ENCODE data around the gene RALGAPA1.
"Not testable (repeated sequence)": the region's sequence is repeated elsewhere in the genome, so short reads cannot be mapped to it uniquely, and the experiment has no call there.

RALGAPA1 gene

GRCh38 chr14:35829449-35829848, 20.4 kb upstream of the RALGAPA1 start:
- Histone ChIP-seq H3K4me3 (ENCODE audit: low read depth, low read length) (no peak overlapping the region), H3K9me3 (ENCODE audit: severe bottlenecking) (no peaks in the 10 kb centered on the region), H3K36me3 (peaks cover 24% of the 10 kb centered on the region), H3K27ac (no peak overlapping the region), H3K27me3 (ENCODE audit: insufficient read depth, low read depth, severe bottlenecking) (no peaks in the 10 kb centered on the region)
- no peak for TF ChIP-seq CTCF (IDR thresholded peaks at IDR 0.05; ENCODE audit: low read depth, low read length)
- DNase-seq = no peak

GRCh38 chr14:35827678-35828472, 18.8 kb upstream of the RALGAPA1 start:
- no peak for TF ChIP-seq CTCF (IDR thresholded peaks at IDR 0.05; ENCODE audit: low read depth, low read length)
- Histone ChIP-seq H3K4me3 (ENCODE audit: low read depth, low read length) (peak overlapping the region; percentile 85), H3K27ac (no peak overlapping the region), H3K36me3 (peaks cover 12% of the 10 kb centered on the region), H3K9me3 (ENCODE audit: severe bottlenecking) (no peaks in the 10 kb centered on the region), H3K27me3 (ENCODE audit: insufficient read depth, low read depth, severe bottlenecking) (no peaks in the 10 kb centered on the region)
- DNase-seq = no peak

GRCh38 chr14:35826952-35827416, 17.9 kb upstream of the RALGAPA1 start:
- Histone ChIP-seq H3K9me3 (ENCODE audit: severe bottlenecking) (no peaks in the 10 kb centered on the region), H3K27me3 (ENCODE audit: insufficient read depth, low read depth, severe bottlenecking) (no peaks in the 10 kb centered on the region), H3K36me3 (peaks cover 9% of the 10 kb centered on the region), H3K4me3 (ENCODE audit: low read depth, low read length) (peak overlapping the region; percentile 85), H3K27ac (peak overlapping the region; percentile 92)
- no peak for DNase-seq
- no peak for TF ChIP-seq CTCF (IDR thresholded peaks at IDR 0.05; ENCODE audit: low read depth, low read length)

GRCh38 chr14:35826218-35826951, 17.3 kb upstream of the RALGAPA1 start, which contains the start of gene BRMS1L:
TSS of gene BRMS1L (plus strand) at chr14:35826338. CDS start at chr14:35826517, 179 bp downstream.
- Histone ChIP-seq H3K27me3 (ENCODE audit: insufficient read depth, low read depth, severe bottlenecking) (no peaks in the 10 kb centered on the region), H3K27ac (peak within 1 kb of the TSS; percentile 92), H3K9me3 (ENCODE audit: severe bottlenecking) (no peaks in the 10 kb centered on the region), H3K4me3 (ENCODE audit: low read depth, low read length) (peak within 1 kb of the TSS; percentile 85), H3K36me3 (peaks cover 3% of the 10 kb centered on the region)
- peak; percentile 99 for DNase-seq
- TF ChIP-seq CTCF (IDR thresholded peaks at IDR 0.05; ENCODE audit: low read depth, low read length) = no peak

GRCh38 chr14:35825968-35826217, 16.8 kb upstream of the RALGAPA1 start:
- peak overlapping the region; percentile 85 for H3K4me3 ChIP-seq (ENCODE audit: low read depth, low read length)
- H3K27me3 ChIP-seq (ENCODE audit: insufficient read depth, low read depth, severe bottlenecking) = no peaks in the 10 kb centered on the region
- no peaks in the 10 kb centered on the region for H3K36me3 ChIP-seq
- no peak for TF ChIP-seq CTCF (IDR thresholded peaks at IDR 0.05; ENCODE audit: low read depth, low read length)
- no peak for DNase-seq
- no peaks in the 10 kb centered on the region for H3K9me3 ChIP-seq (ENCODE audit: severe bottlenecking)
- H3K27ac ChIP-seq = peak overlapping the region; percentile 69

- H3K27me3 ChIP-seq (ENCODE audit: insufficient read depth, low read depth, severe bottlenecking); H3K27ac ChIP-seq; DNase-seq; H3K4me3 ChIP-seq (ENCODE audit: low read depth, low read length); H3K36me3 ChIP-seq; H3K9me3 ChIP-seq (ENCODE audit: severe bottlenecking): not testable (repeated sequence)
Measured at GRCh38 chr14:35824446-35825165, 15.5 kb upstream of the RALGAPA1 start.

Measured in WERI-Rb-1 (cell line).